Testis (tissue), 2 donors: ENCODE results near the gene EPN1.

ENCODE experiments used
- CTCF ChIP-seq, 3 experiments: fragments of 450-650 bp in 2 of 3; fragments of 200-600 bp in 1 of 3; sonication (generic) in 1 of 3; IDR thresholded peaks; one replicate each; pipeline ENCODE4 v1.5.1; 2016 to 2019; ENCODE audit warnings: antibody characterized with exemption in 3 of 3, mild to moderate bottlenecking in 2 of 3, moderate library complexity in 1 of 3
- POLR2A ChIP-seq: fragments of 450-650 bp; IDR thresholded peaks from one replicate; pipeline ENCODE4 v1.6.1; 2017; ENCODE audit warnings: antibody characterized with exemption, mild to moderate bottlenecking, moderate library complexity

GRCh38 chr19:55720214-55720746 lies 45.3 kb downstream of the EPN1 start:
- no peak for TF ChIP-seq CTCF (IDR thresholded peaks at IDR 0.05)
- TF ChIP-seq POLR2A, result no peak
